ENCODE results near the gene ITSN2.

DNA sequence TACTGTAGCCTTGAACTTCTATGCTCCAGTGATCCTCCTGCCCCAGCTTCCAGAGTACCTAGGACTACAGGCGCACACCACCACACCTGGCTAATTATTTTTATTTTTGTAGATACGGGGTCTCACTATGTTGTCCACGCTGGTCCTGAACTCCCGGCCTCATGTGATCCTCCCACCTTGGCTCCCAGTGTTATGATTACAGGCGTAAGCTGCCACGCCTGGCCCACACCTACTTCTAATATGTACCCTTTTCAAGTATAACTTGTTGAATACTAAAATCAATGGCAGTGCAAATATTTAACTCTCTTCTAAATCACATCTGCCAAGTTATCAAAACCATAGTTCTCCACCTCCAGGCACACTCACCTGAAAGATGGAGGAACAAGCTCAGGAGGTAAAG, 58.7 kb downstream of the ITSN2 start:
- TF ChIP-seq, protein P1, sequence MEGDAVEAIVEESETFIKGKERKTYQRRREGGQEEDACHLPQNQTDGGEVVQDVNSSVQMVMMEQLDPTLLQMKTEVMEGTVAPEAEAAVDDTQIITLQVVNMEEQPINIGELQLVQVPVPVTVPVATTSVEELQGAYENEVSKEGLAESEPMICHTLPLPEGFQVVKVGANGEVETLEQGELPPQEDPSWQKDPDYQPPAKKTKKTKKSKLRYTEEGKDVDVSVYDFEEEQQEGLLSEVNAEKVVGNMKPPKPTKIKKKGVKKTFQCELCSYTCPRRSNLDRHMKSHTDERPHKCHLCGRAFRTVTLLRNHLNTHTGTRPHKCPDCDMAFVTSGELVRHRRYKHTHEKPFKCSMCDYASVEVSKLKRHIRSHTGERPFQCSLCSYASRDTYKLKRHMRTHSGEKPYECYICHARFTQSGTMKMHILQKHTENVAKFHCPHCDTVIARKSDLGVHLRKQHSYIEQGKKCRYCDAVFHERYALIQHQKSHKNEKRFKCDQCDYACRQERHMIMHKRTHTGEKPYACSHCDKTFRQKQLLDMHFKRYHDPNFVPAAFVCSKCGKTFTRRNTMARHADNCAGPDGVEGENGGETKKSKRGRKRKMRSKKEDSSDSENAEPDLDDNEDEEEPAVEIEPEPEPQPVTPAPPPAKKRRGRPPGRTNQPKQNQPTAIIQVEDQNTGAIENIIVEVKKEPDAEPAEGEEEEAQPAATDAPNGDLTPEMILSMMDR (IDR thresholded peaks at IDR 0.05) = no peak
- TF ChIP-seq POLR2A (IDR thresholded peaks at IDR 0.05) = no peak
